ENCODE data around the gene SUCO.
"Not testable (repeated sequence)": the region's sequence is repeated elsewhere in the genome, so short reads cannot be mapped to it uniquely, and the experiment has no call there.

SUCO gene

DNA sequence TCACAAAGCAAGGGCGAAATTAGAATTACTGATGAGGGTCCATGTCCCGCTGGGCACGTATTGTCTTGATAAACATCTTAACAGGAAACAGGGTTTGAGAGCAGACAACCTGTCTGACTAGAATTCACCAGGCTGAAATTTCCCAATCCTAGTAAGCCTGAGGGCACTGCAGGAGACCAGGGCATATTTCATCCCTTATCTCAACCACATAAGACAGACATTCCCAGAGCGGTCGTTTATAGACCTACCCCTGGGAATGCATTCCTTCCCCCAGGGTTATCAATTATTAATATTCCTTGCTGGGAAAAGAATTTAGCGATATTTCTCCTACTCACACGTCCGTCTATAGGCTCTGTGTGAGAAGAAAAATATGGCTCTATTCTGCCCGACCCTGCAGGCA is 87.7 kb downstream of the SUCO start:
- H3K4me1 ChIP-seq (ENCODE audit: control insufficient read depth, insufficient read depth, low read length); H3K27ac ChIP-seq (ENCODE audit: insufficient read depth, low read depth, low read length, poor library complexity, severe bottlenecking); H3K4me3 ChIP-seq (ENCODE audit: insufficient read depth, low read depth, low read length); H3K36me3 ChIP-seq (ENCODE audit: control insufficient read depth, insufficient read depth, low read length); H3K9me3 ChIP-seq (ENCODE audit: control insufficient read depth, low read length); H3K27me3 ChIP-seq (ENCODE audit: control insufficient read depth, insufficient read depth, low read length, poor library complexity, severe bottlenecking): not testable (repeated sequence)
- WGBS, 2 experiments = 94 to 96% methylated on average over 9 of the region's 9 CpGs

DNA sequence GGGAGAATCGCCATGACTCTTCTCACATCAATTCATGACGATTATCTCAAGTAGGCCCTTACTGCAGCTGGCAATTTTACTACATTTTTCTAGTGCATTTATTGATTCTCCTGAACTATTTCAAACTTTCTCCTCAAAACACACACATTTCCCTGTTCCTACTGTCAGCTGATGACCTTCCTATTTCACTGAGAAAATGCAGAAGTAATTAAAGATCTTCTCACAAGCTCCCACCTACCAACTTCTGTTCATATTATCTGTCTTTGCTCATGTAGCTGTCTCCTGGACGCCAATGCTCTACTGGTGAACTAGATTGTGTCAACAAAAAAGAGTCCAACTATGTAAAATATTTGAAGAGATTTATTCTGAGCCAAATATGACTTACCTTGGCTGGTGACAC is 89.6 kb downstream of the SUCO start:
- H3K4me1 ChIP-seq (ENCODE audit: control insufficient read depth, insufficient read depth, low read length) = no peaks in the 10 kb centered on the region
- H3K4me3 ChIP-seq (ENCODE audit: insufficient read depth, low read depth, low read length) = no peak overlapping the region
- no peak overlapping the region for H3K27ac ChIP-seq (ENCODE audit: insufficient read depth, low read depth, low read length, poor library complexity, severe bottlenecking)
- WGBS, 2 experiments = 91 to 94% methylated on average over 3 of the region's 3 CpGs
- H3K27me3 ChIP-seq (ENCODE audit: control insufficient read depth, insufficient read depth, low read length, poor library complexity, severe bottlenecking) = no peaks in the 10 kb centered on the region
- H3K36me3 ChIP-seq (ENCODE audit: control insufficient read depth, insufficient read depth, low read length) = no peaks in the 10 kb centered on the region
- no peaks in the 10 kb centered on the region for H3K9me3 ChIP-seq (ENCODE audit: control insufficient read depth, low read length)

DNA sequence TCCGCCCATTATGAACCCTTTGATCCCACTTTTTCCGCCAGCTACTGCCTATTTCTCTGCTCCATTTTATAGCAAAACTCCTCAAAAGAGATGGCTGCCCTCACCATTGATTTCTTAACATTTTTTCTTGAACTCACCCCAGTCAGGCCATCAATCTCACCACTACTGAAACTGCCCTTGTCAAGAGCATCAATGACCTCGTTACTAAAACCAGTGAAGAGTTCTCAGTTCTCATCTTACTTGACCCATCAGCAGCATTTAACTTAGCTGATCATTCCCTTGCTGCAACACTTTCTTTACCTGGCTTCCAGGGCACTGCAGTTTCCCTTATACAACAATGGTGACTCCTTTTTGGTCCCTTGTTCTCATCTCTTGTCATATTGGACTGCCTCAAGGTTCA is 90.8 kb downstream of the SUCO start:
- WGBS, 2 experiments = 94 to 95% methylated on average over 3 of the region's 3 CpGs

DNA sequence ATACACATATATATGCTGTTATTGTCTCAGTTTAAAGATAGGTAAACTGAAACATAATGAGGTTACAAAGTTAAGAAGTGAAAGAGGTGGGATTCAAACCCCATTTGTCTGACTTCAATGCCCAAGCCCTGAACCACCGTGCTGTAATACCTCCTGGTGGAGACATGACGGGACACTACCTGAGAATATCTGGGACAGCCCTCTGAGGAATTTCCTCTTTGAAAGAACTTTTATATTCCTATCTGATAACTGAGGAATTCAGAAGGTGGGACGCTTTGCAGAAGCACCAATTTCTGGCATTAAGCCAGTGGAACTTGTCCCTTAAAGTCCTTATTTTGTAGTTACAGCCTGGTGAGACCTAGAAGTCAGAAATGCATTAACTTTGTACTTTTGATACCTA is 93.9 kb downstream of the SUCO start:
- H3K36me3 ChIP-seq (ENCODE audit: control insufficient read depth, insufficient read depth, low read length) = no peaks in the 10 kb centered on the region
- H3K27me3 ChIP-seq (ENCODE audit: control insufficient read depth, insufficient read depth, low read length, poor library complexity, severe bottlenecking) = no peaks in the 10 kb centered on the region
- 78 to 80% methylated on average over 3 of the region's 3 CpGs for WGBS, 2 experiments
- no peak overlapping the region for H3K27ac ChIP-seq (ENCODE audit: insufficient read depth, low read depth, low read length, poor library complexity, severe bottlenecking)
- no peaks in the 10 kb centered on the region for H3K9me3 ChIP-seq (ENCODE audit: control insufficient read depth, low read length)
- no peak overlapping the region for H3K4me3 ChIP-seq (ENCODE audit: insufficient read depth, low read depth, low read length)
- no peaks in the 10 kb centered on the region for H3K4me1 ChIP-seq (ENCODE audit: control insufficient read depth, insufficient read depth, low read length)

More for the DNA sequence above, 90.8 kb downstream of the SUCO start:
- H3K27me3 ChIP-seq (ENCODE audit: control insufficient read depth, insufficient read depth, low read length, poor library complexity, severe bottlenecking) = no peaks in the 10 kb centered on the region
- H3K4me1 ChIP-seq (ENCODE audit: control insufficient read depth, insufficient read depth, low read length) = no peaks in the 10 kb centered on the region
- no peaks in the 10 kb centered on the region for H3K36me3 ChIP-seq (ENCODE audit: control insufficient read depth, insufficient read depth, low read length)
- H3K9me3 ChIP-seq (ENCODE audit: control insufficient read depth, low read length) = no peaks in the 10 kb centered on the region
- H3K27ac ChIP-seq (ENCODE audit: insufficient read depth, low read depth, low read length, poor library complexity, severe bottlenecking) = no peak overlapping the region
- no peak overlapping the region for H3K4me3 ChIP-seq (ENCODE audit: insufficient read depth, low read depth, low read length)

DNA sequence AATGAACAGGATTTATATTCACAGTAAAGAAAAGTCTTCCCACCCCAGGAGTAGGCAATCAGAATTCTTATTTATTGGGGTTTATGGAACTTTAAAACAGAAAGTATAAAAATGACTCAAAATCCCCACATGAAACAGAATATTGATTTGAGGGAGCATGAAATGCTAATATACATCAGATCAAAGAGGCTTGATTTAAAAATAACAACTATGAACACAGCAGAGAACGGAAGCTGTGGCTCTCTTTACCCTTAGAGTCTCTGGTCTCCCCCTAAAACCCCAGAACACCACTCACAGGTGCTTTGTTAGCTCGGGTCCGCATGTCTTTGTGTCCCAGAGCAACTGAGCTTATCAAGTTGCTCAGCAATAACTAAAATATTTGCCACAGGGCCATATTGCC is 94.8 kb downstream of the SUCO start:
- Histone ChIP-seq H3K9me3 (ENCODE audit: control insufficient read depth, low read length) (no peaks in the 10 kb centered on the region), H3K27me3 (ENCODE audit: control insufficient read depth, insufficient read depth, low read length, poor library complexity, severe bottlenecking) (no peaks in the 10 kb centered on the region)
- WGBS, 2 experiments = 93 to 94% methylated on average over 3 of the region's 3 CpGs

DNA sequence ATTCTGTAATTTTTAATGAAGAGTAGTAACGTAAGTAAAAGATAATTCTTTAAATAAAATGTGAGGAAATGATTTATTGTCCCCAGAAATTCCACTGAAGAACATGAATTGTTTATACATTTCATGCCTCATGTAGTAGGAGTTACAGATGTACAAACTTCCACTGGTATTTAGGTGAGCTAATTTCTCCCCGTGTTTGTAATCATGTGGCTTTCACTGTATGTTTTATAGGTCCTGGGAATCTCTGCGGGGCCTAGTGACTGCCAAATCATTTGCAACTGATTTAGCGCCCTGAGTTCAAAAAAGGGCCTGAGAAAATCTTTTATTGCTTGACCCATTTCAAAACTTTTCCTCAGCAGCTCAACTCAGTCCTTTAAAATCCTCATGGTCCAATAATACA is 95.5 kb downstream of the SUCO start:
- no peaks in the 10 kb centered on the region for H3K27me3 ChIP-seq (ENCODE audit: control insufficient read depth, insufficient read depth, low read length, poor library complexity, severe bottlenecking)
- H3K36me3 ChIP-seq (ENCODE audit: control insufficient read depth, insufficient read depth, low read length) = no peaks in the 10 kb centered on the region
- no peaks in the 10 kb centered on the region for H3K4me1 ChIP-seq (ENCODE audit: control insufficient read depth, insufficient read depth, low read length)
- H3K27ac ChIP-seq (ENCODE audit: insufficient read depth, low read depth, low read length, poor library complexity, severe bottlenecking) = no peak overlapping the region
- no peak overlapping the region for H3K4me3 ChIP-seq (ENCODE audit: insufficient read depth, low read depth, low read length)
- 93 to 96% methylated on average over 4 of the region's 4 CpGs for WGBS, 2 experiments
- H3K9me3 ChIP-seq (ENCODE audit: control insufficient read depth, low read length) = no peaks in the 10 kb centered on the region

More for the DNA sequence above, 94.8 kb downstream of the SUCO start:
- H3K27ac ChIP-seq (ENCODE audit: insufficient read depth, low read depth, low read length, poor library complexity, severe bottlenecking) = no peak overlapping the region
- no peaks in the 10 kb centered on the region for H3K36me3 ChIP-seq (ENCODE audit: control insufficient read depth, insufficient read depth, low read length)
- no peak overlapping the region for H3K4me3 ChIP-seq (ENCODE audit: insufficient read depth, low read depth, low read length)
- H3K4me1 ChIP-seq (ENCODE audit: control insufficient read depth, insufficient read depth, low read length) = no peaks in the 10 kb centered on the region

DNA sequence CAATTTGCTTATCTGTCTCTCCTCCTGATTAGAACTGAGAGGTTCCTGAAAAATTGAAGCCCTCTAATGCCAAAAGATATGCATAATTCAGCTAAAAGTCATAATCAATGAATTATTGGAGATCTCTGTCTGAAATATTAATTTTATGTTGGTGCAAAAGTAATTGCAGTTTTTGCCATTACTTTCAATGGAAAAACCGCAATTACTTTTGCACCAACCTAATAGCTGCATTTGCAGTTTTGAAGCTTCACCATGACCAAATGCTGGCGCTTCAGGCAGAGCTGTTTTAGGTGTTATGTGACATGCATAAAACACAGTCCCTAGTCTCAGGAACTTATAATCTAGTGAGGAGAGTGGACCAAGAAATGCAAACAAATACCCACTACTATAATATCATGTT is 96.2 kb downstream of the SUCO start:
- Histone ChIP-seq H3K4me1 (ENCODE audit: control insufficient read depth, insufficient read depth, low read length) (no peaks in the 10 kb centered on the region), H3K27me3 (ENCODE audit: control insufficient read depth, insufficient read depth, low read length, poor library complexity, severe bottlenecking) (no peaks in the 10 kb centered on the region), H3K27ac (ENCODE audit: insufficient read depth, low read depth, low read length, poor library complexity, severe bottlenecking) (no peak overlapping the region), H3K36me3 (ENCODE audit: control insufficient read depth, insufficient read depth, low read length) (no peaks in the 10 kb centered on the region), H3K9me3 (ENCODE audit: control insufficient read depth, low read length) (no peaks in the 10 kb centered on the region), H3K4me3 (ENCODE audit: insufficient read depth, low read depth, low read length) (no peak overlapping the region)
- 88 to 100% methylated on average over 1 to 2 of the region's 2 CpGs for WGBS, 2 experiments

DNA sequence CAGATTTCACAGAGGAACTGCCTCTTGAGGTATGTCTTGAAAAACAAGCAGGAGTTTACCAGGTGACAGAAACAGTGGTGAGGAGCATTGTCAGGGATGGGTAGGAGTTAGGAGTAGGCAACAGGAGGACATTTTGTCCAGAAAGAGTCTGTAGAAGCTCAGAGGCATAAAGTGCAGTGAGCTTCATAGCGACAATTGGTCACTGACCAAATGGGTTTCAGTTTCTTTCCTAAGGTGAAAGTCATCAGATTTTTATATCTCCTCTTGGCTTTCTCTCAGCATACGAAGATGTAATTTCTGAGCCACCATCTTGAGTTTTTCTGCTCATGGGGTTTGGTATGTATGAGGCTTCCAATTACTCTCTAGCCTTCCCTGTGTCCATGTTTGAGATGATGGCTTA is 96.7 kb downstream of the SUCO start:
- H3K27ac ChIP-seq (ENCODE audit: insufficient read depth, low read depth, low read length, poor library complexity, severe bottlenecking) = no peak overlapping the region
- WGBS, 2 experiments = 92 to 96% methylated on average over 2 of the region's 2 CpGs
- H3K4me3 ChIP-seq (ENCODE audit: insufficient read depth, low read depth, low read length) = no peak overlapping the region
- H3K9me3 ChIP-seq (ENCODE audit: control insufficient read depth, low read length) = no peaks in the 10 kb centered on the region
- no peaks in the 10 kb centered on the region for H3K27me3 ChIP-seq (ENCODE audit: control insufficient read depth, insufficient read depth, low read length, poor library complexity, severe bottlenecking)
- H3K36me3 ChIP-seq (ENCODE audit: control insufficient read depth, insufficient read depth, low read length) = no peaks in the 10 kb centered on the region
- H3K4me1 ChIP-seq (ENCODE audit: control insufficient read depth, insufficient read depth, low read length) = no peaks in the 10 kb centered on the region

DNA sequence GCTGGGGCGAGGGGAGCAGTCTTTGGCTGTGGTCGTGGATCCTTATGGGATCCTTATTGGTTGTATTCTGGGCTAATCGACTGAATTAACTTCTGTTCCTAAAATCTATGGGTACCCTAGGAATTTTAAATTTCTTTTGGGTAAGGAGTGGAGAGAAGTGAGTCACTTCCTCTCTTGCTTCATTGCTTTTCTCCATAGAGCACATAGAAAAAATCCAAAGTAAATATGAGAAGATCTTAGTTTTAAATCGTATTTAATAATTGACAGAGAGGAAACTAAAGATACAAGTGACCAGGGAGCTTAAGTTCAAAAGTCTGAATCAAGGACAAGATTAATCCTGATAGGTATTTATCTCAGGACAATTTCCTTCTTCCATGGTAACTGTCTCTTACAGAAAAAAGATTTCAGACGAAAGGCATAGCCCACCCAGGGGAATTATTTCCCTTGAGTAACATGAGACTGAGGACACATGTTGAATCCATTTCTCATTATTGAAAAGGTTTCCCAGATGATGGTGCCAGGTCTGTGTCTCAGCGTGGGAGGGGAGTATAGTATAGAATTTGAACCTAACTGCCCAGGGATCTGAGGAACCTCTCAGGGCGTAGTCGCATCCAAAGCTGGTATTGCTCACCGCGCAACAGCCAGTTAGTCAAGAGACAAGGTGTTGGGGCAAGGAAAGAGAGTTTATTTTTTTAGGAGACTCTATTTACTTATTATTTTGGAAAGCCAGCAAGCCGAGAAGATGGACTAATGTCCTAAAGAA is 97.3 kb downstream of the SUCO start:
- H3K27me3 ChIP-seq (ENCODE audit: control insufficient read depth, insufficient read depth, low read length, poor library complexity, severe bottlenecking) = no peaks in the 10 kb centered on the region
- no peaks in the 10 kb centered on the region for H3K4me1 ChIP-seq (ENCODE audit: control insufficient read depth, insufficient read depth, low read length)
- H3K4me3 ChIP-seq (ENCODE audit: insufficient read depth, low read depth, low read length) = no peak overlapping the region
- no peaks in the 10 kb centered on the region for H3K36me3 ChIP-seq (ENCODE audit: control insufficient read depth, insufficient read depth, low read length)
- no peak overlapping the region for H3K27ac ChIP-seq (ENCODE audit: insufficient read depth, low read depth, low read length, poor library complexity, severe bottlenecking)
- no peaks in the 10 kb centered on the region for H3K9me3 ChIP-seq (ENCODE audit: control insufficient read depth, low read length)
- 96 to 97% methylated on average over 11 of the region's 11 CpGs for WGBS, 2 experiments

DNA sequence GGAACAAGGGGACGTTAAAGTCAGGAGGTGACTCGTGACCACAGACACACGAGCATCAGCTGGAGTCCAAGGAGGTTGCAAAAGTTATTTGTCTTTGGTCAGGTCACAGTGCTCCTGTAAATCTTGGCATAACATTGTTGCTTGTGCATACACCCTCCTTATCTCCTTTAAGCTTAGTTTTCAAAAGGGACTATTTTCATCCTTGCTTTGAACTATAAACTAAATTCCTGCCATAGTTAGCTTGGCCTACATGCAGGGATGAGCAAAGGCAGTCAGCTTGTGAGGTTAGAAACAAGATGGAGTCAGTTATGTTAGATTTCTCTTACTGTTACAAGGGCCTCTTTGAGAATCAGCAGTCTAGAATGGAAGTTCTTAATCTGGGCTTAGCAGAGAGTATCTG is 97.9 kb downstream of the SUCO start:
- H3K4me3 ChIP-seq (ENCODE audit: insufficient read depth, low read depth, low read length) = no peak overlapping the region
- no peaks in the 10 kb centered on the region for H3K9me3 ChIP-seq (ENCODE audit: control insufficient read depth, low read length)
- no peaks in the 10 kb centered on the region for H3K36me3 ChIP-seq (ENCODE audit: control insufficient read depth, insufficient read depth, low read length)
- no peak overlapping the region for H3K27ac ChIP-seq (ENCODE audit: insufficient read depth, low read depth, low read length, poor library complexity, severe bottlenecking)
- 95 to 97% methylated on average over 3 of the region's 3 CpGs for WGBS, 2 experiments
- no peaks in the 10 kb centered on the region for H3K27me3 ChIP-seq (ENCODE audit: control insufficient read depth, insufficient read depth, low read length, poor library complexity, severe bottlenecking)
- no peaks in the 10 kb centered on the region for H3K4me1 ChIP-seq (ENCODE audit: control insufficient read depth, insufficient read depth, low read length)

DNA sequence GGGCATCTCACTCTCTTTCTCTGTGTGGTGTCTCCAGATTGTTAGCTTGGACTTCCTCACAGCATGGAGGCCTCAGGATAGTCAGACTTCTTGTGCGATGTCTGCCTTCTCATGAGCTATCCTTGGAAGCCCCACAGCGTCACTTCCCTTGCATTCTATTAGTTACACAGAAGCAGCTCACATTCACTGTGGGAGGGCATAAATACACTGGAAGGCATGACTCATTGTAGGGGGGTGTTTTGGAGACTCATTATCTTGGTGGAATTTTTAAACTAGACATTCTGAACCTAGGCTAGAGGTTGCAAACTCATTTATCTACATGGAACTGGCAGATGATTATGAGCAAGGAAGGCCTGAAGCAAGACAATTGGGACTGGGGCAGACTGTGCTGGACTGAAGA is 104.6 kb downstream of the SUCO start:
- 92 to 100% methylated on average over 2 of the region's 2 CpGs for WGBS, 2 experiments
- H3K4me1 ChIP-seq (ENCODE audit: control insufficient read depth, insufficient read depth, low read length) = no peaks in the 10 kb centered on the region
- no peaks in the 10 kb centered on the region for H3K36me3 ChIP-seq (ENCODE audit: control insufficient read depth, insufficient read depth, low read length)
- no peaks in the 10 kb centered on the region for H3K27me3 ChIP-seq (ENCODE audit: control insufficient read depth, insufficient read depth, low read length, poor library complexity, severe bottlenecking)
- H3K27ac ChIP-seq (ENCODE audit: insufficient read depth, low read depth, low read length, poor library complexity, severe bottlenecking) = no peak overlapping the region
- no peaks in the 10 kb centered on the region for H3K9me3 ChIP-seq (ENCODE audit: control insufficient read depth, low read length)
- no peak overlapping the region for H3K4me3 ChIP-seq (ENCODE audit: insufficient read depth, low read depth, low read length)
